ENCODE data around the gene ELL2. TPM values are rescaled to one million over a fixed set of nuclear protein-coding genes. Genes with fewer than 3 reads are reported as not detected.

Gene ELL2
- total RNA-seq, 1 donor from 2014 or later = 135 TPM

GRCh38 chr5:95972196-95972595 is 10.5 kb upstream of the ELL2 start:
- no peak for DNase-seq (ENCODE audit: low spot score)
- H3K36me3 Mint-ChIP-seq (ENCODE audit: low read depth) = peaks cover 4% of the 10 kb centered on the region
- H3K27ac Mint-ChIP-seq = no peak overlapping the region
- no peak overlapping the region for H3K4me3 Mint-ChIP-seq (ENCODE audit: low read depth)
- no peaks in the 10 kb centered on the region for H3K27me3 Mint-ChIP-seq (ENCODE audit: low read depth)
- intact Hi-C loops (cut with micrococcal nuclease) = no loop called here
- peaks cover 11% of the 10 kb centered on the region for H3K4me1 Mint-ChIP-seq (ENCODE audit: low read depth)
- H3K9me3 Mint-ChIP-seq = peaks cover 4% of the 10 kb centered on the region

GRCh38 chr5:95970359-95970704 is 8.7 kb upstream of the ELL2 start:
- intact Hi-C loops (cut with micrococcal nuclease) = no loop called here
- peaks cover 13% of the 10 kb centered on the region for H3K4me1 Mint-ChIP-seq (ENCODE audit: low read depth)

GRCh38 chr5:95969651-95970358 is 8.2 kb upstream of the ELL2 start:
- H3K27ac Mint-ChIP-seq = no peak overlapping the region
- no peak overlapping the region for H3K4me3 Mint-ChIP-seq (ENCODE audit: low read depth)
- peaks cover 4% of the 10 kb centered on the region for H3K9me3 Mint-ChIP-seq
- peaks cover 13% of the 10 kb centered on the region for H3K4me1 Mint-ChIP-seq (ENCODE audit: low read depth)
- H3K27me3 Mint-ChIP-seq (ENCODE audit: low read depth) = no peaks in the 10 kb centered on the region
- peaks cover 4% of the 10 kb centered on the region for H3K36me3 Mint-ChIP-seq (ENCODE audit: low read depth)
- DNase-seq (ENCODE audit: low spot score) = no peak
- intact Hi-C loops (cut with micrococcal nuclease) = loop anchor here (10.0 kb wide), 1 partner anchor 325 kb away; the partner anchor contains the start of gene RFESD

More at GRCh38 chr5:95970359-95970704, 8.7 kb upstream of the ELL2 start:
- Mint-ChIP-seq H3K4me3 (ENCODE audit: low read depth) (no peak overlapping the region), H3K36me3 (ENCODE audit: low read depth) (peaks cover 4% of the 10 kb centered on the region), H3K9me3 (peaks cover 4% of the 10 kb centered on the region), H3K27me3 (ENCODE audit: low read depth) (no peaks in the 10 kb centered on the region), H3K27ac (no peak overlapping the region)
- DNase-seq (ENCODE audit: low spot score) = no peak

DNA sequence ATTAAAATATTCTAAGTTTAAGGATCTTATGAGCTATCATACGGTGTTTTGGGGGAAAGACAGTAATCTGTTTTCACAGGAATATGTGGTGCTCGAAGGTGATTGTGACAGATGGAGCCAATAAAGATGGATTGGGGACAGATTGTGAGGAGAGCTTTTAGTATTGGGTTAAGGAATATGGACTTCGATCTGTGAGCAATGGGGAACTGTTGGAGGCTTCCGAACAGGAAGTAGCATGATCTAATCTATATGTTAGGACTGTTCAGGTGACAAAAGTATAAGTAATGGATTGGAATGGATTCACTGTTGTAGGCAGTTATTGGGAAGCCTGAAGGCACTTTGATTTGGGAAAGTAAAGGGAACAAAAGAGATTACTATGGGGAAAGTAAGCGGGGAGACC is 7.4 kb upstream of the ELL2 start:
- Mint-ChIP-seq H3K4me3 (ENCODE audit: low read depth) (no peak overlapping the region), H3K4me1 (ENCODE audit: low read depth) (peaks cover 14% of the 10 kb centered on the region), H3K9me3 (peaks cover 4% of the 10 kb centered on the region), H3K27ac (no peak overlapping the region), H3K27me3 (ENCODE audit: low read depth) (no peaks in the 10 kb centered on the region), H3K36me3 (ENCODE audit: low read depth) (peaks cover 4% of the 10 kb centered on the region)
- intact Hi-C loops (cut with micrococcal nuclease) = loop anchor here (10.0 kb wide), 1 partner anchor 324 kb away; the partner anchor contains the start of gene RFESD
- DNase-seq (ENCODE audit: low spot score) = no peak

GRCh38 chr5:95967236-95967635 is 5.6 kb upstream of the ELL2 start:
- peaks cover 14% of the 10 kb centered on the region for H3K4me1 Mint-ChIP-seq (ENCODE audit: low read depth)
- peaks cover 4% of the 10 kb centered on the region for H3K9me3 Mint-ChIP-seq
- DNase-seq (ENCODE audit: low spot score) = no peak
- intact Hi-C loops (cut with micrococcal nuclease) = loop anchor here (10.0 kb wide), 1 partner anchor 322 kb away; the partner anchor contains the start of gene RFESD
- H3K27ac Mint-ChIP-seq = no peak overlapping the region
- no peak overlapping the region for H3K4me3 Mint-ChIP-seq (ENCODE audit: low read depth)
- H3K36me3 Mint-ChIP-seq (ENCODE audit: low read depth) = no peaks in the 10 kb centered on the region
- no peaks in the 10 kb centered on the region for H3K27me3 Mint-ChIP-seq (ENCODE audit: low read depth)

GRCh38 chr5:95966005-95966404 is 4.4 kb upstream of the ELL2 start:
- DNase-seq (ENCODE audit: low spot score) = no peak
- Mint-ChIP-seq H3K4me3 (ENCODE audit: low read depth) (no peak overlapping the region), H3K4me1 (ENCODE audit: low read depth) (peaks cover 18% of the 10 kb centered on the region), H3K36me3 (ENCODE audit: low read depth) (peaks cover under 1% of the 10 kb centered on the region), H3K27ac (no peak overlapping the region), H3K9me3 (peaks cover 4% of the 10 kb centered on the region), H3K27me3 (ENCODE audit: low read depth) (no peaks in the 10 kb centered on the region)
- intact Hi-C loops (cut with micrococcal nuclease) = loop anchor here (10.0 kb wide), 1 partner anchor 321 kb away; the partner anchor contains the start of gene RFESD

DNA sequence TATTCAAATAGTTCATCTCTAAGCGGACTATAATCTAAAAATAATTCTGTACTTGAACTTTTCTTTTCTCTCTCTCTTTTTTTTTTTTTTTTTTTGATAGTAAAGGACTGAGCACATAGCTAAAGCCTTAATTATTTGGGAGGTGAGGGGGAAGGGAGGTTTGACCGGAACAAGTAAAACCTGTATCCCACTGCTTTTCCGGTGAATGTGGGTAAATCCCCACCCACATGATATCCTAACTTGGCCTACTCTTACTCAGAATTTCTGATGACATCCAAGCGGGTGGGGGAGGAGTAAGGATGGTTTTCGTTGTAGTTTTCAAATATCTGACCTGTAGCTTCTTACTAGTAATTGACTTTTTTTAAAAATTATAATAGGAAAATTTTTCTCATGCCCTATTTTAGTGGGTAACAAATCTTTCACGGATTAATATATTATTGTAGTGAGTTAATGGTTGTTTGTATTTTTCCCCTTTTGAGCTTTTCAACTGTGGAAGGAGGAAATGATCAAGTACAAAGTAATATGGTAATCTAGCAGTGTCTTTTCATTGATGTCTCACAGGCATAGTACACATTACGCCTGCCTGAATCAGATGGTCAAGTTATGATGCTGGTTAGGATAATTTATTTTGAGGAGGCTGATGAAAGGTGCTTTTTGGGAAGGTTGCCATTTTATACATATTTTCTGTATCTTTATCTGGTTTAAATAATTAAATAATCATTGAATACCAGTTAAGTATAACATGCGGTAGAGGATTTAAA is 2.2 kb upstream of the ELL2 start:
- Mint-ChIP-seq H3K27ac (peak overlapping the region; percentile 82), H3K27me3 (ENCODE audit: low read depth) (no peaks in the 10 kb centered on the region), H3K4me1 (ENCODE audit: low read depth) (peaks cover 35% of the 10 kb centered on the region), H3K4me3 (ENCODE audit: low read depth) (no peak overlapping the region), H3K9me3 (no peaks in the 10 kb centered on the region), H3K36me3 (ENCODE audit: low read depth) (peaks cover 22% of the 10 kb centered on the region)
- intact Hi-C loops (cut with micrococcal nuclease) = loop anchor here (2.0 to 10.0 kb wide), 4 partner anchors 35 to 319 kb away; partner anchors contain the start of gene RFESD
- no peak for DNase-seq (ENCODE audit: low spot score)

DNA sequence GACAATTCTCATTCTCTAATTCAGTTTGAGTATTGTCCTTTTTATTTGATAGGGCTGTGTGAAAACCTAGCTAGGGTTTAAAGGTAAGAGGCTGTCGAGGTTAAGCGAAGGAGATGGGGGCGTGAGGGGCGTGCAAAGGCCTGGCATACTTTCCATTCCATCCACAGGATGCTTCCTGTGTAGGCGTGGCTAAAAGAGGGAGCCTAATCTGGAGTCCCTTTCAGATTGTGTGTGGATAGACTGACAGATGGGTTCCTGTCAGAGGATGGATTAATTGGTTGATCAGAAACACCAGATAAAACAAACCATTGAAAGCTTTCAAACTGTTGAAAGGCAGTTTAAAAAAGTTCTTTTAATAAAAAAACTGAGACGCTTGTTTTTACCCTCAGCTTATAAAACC is 1.1 kb upstream of the ELL2 start:
- no peaks in the 10 kb centered on the region for H3K9me3 Mint-ChIP-seq
- peaks cover 45% of the 10 kb centered on the region for H3K4me1 Mint-ChIP-seq (ENCODE audit: low read depth)
- no peaks in the 10 kb centered on the region for H3K27me3 Mint-ChIP-seq (ENCODE audit: low read depth)

GRCh38 chr5:95962475-95962773 is 773 bp upstream of the ELL2 start:
- intact Hi-C loops (cut with micrococcal nuclease) = loop anchor here (1.0 to 10.0 kb wide), 5 partner anchors 34 to 320 kb away; partner anchors contain the start of gene RFESD
- peaks cover 47% of the 10 kb centered on the region for H3K4me1 Mint-ChIP-seq (ENCODE audit: low read depth)
- DNase-seq (ENCODE audit: low spot score) = no peak
- H3K27me3 Mint-ChIP-seq (ENCODE audit: low read depth) = no peaks in the 10 kb centered on the region
- peak overlapping the region; percentile 92 for H3K4me3 Mint-ChIP-seq (ENCODE audit: low read depth)
- H3K9me3 Mint-ChIP-seq = no peaks in the 10 kb centered on the region
- H3K27ac Mint-ChIP-seq = peak overlapping the region; percentile 98
- peaks cover 30% of the 10 kb centered on the region for H3K36me3 Mint-ChIP-seq (ENCODE audit: low read depth)

More for the DNA sequence above, 1.1 kb upstream of the ELL2 start:
- Mint-ChIP-seq H3K27ac (peak overlapping the region; percentile 98), H3K36me3 (ENCODE audit: low read depth) (peaks cover 30% of the 10 kb centered on the region), H3K4me3 (ENCODE audit: low read depth) (peak overlapping the region; percentile 92)
- no peak for DNase-seq (ENCODE audit: low spot score)
- intact Hi-C loops (cut with micrococcal nuclease) = loop anchor here (1.0 to 10.0 kb wide), 5 partner anchors 34 to 320 kb away; partner anchors contain the start of gene RFESD

DNA sequence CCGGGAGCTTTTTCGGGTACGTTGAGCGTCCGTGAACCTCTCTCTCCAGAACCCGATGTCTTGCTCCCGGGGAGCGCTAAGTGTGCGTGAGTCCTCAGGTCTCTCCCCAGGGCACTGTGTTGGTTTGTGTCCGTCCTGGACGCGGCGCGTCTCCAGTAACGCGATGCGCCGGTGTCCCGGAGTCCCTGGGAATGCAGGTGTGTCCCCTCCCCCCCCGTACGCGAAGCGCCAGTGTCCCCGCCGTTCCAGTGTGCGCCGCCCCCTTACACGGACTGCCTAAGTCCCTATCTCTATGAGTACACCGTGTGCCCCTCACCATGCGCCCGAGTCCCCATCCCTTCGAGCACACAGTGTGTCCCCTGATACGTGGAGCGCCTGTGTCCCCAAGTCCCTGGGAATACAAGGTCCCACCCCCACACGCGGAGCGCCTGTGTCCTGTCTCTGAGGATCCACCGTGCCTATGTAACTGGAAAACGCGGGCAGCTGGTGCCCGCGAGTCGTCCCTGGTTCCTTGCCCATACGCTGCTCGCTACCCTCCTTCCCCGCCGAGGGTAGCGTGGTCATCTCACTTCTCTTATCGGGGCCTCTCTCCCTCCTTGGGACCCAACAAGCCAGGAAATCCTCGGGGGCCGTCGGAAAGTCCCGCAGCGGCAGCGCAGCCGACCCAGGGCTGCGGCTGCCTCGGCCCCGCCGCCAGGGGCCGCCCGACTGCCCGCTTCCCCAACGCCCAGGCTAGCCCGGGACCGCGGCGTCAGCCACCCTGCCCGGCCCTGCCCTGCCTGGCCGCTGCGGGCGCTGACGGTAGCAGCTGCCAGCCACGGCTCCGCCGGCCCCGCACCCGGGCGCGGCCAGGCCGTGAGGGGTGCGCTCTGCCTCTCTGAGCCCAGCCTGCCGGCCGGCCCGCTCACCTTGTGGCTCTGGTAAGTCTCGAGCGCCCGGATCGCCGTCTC is 709 bp downstream of the ELL2 start:
- Mint-ChIP-seq H3K4me3 (ENCODE audit: low read depth) (peak overlapping the region; percentile 92), H3K9me3 (no peaks in the 10 kb centered on the region), H3K27me3 (ENCODE audit: low read depth) (no peaks in the 10 kb centered on the region), H3K36me3 (ENCODE audit: low read depth) (peaks cover 38% of the 10 kb centered on the region), H3K27ac (peak overlapping the region; percentile 98), H3K4me1 (ENCODE audit: low read depth) (peaks cover 59% of the 10 kb centered on the region)
- peak; percentile 73 for DNase-seq (ENCODE audit: low spot score)
- intact Hi-C loops (cut with micrococcal nuclease) = loop anchor here (1.0 to 10.0 kb wide), 9 partner anchors 90 to 974 kb away; partner anchors contain the start of gene RFESD

DNA sequence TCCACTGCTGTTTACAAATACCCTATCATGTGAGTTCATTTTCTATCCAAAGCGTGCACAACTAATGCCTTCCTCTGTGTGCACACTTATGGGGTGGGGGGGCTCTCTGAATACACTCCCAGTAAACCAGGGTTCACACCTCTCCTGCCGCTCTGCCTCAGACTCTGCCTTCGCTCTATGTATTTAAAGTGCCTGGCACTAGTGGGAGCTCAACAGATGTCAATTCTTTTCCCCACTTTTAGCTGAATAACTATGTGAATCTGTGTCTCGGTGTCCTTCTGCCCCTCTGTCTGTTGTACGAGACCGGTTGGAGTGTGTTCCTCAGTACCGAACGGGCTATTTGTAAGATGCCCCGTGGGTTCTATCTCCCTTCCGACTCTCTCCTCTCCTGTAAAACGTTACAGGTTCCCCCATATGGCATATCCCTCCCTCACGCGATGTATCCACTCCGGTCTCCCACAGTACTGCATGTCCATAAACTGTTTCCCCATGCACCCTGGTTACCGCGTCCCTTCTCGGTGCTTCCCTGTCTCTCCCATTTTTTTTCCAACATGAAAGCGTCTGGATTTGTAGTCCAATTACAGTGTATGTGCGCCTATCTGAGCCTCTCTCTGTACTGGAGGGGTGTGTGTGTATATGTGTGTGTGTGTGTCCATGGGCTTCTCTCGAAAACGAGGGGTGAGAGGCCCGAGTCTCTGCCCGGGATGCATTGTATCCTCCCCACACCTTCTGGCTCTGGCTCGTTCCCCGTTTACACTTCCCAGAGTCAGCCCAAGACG is 1.6 kb downstream of the ELL2 start:
- DNase-seq (ENCODE audit: low spot score) = no peak
- intact Hi-C loops (cut with micrococcal nuclease) = loop anchor here (2.0 to 10.0 kb wide), 4 partner anchors 89 to 322 kb away; partner anchors contain the start of gene RFESD
- no peaks in the 10 kb centered on the region for H3K9me3 Mint-ChIP-seq
- H3K4me1 Mint-ChIP-seq (ENCODE audit: low read depth) = peaks cover 64% of the 10 kb centered on the region
- no peaks in the 10 kb centered on the region for H3K27me3 Mint-ChIP-seq (ENCODE audit: low read depth)
- H3K4me3 Mint-ChIP-seq (ENCODE audit: low read depth) = peak overlapping the region; percentile 89
- peaks cover 47% of the 10 kb centered on the region for H3K36me3 Mint-ChIP-seq (ENCODE audit: low read depth)
- H3K27ac Mint-ChIP-seq = peak overlapping the region; percentile 89

All from activated T-helper 2 cell treated with anti-CD3 and anti-CD28 coated beads, Interferon-gamma antibody, Interleukin-2, Interleukin-4, amounts not matched to agents 10 μg/mL and 5 μg/mL and 100 μg/mL, durations not matched to agents 14 hours and 24 hours and 36 hours (primary cell).